ENCODE results near the gene LPP. TPM values are rescaled to one million over a fixed set of nuclear protein-coding genes. Genes with fewer than 3 reads are reported as not detected.

Gene LPP
- total and polyA plus RNA-seq, 10 of the 15 experiments (the other 5 are each of a cell fraction or from before 2014, with no cell fraction given): under 0.01 to 0.62 (median 0.03) TPM

GRCh38 chr3:188253800-188254452 lies 100.0 kb downstream of the LPP start (continued):
- TF ChIP-seq ZNF207 (IDR thresholded peaks at IDR 0.05; ENCODE audit: borderline replicate concordance): no peak

DNA sequence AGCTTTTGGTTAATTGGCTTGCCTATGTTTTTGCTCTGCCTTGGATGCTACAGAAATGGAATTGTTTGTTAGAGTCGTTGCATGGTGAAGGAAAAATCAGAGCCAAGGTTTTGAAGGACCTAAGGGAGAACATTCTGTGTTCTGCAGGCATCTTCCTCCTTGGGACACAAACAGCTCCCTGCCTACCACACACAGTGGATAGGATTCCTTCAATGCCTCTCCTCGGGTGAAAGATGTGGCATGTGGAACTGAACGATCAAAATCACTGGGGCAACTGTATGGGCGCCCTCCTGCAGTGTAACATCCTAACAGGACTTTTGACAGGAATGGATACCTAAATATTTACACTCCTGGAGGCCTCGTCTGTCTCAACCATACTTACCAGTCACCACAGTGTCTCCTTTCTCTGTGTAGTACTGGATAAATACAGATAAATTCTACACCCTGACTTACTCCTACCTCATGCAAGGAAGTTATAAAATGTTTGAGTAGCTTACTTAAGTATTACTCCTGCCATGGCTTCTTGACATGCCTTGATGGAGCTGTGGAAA lies 100.6 kb downstream of the LPP start:
- no peaks in the 10 kb centered on the region for H4K20me1 ChIP-seq (ENCODE audit: control insufficient read depth, insufficient read depth)
- H3K79me2 ChIP-seq (ENCODE audit: control insufficient read depth, insufficient read depth, low read length): no peaks in the 10 kb centered on the region
- no peak overlapping the region for H3K9ac ChIP-seq (ENCODE audit: control insufficient read depth, insufficient read depth, low read length)
- ChIA-PET POLR2A (no interaction called here), CTCF (no interaction called here), RAD21 (ENCODE audit: unreplicated experiment) (no interaction called here), SMC1A (ENCODE audit: uncharacterized antibody, unreplicated experiment) (no interaction called here)
- intact Hi-C loops (cut with micrococcal nuclease; ENCODE audit: unreplicated experiment) (no loop called here), in situ Hi-C loops (cut with MboI) (no loop called here)
- no peak for FAIRE-seq
- BruUV-seq (replicated peaks): no TSS peak
- no peak overlapping the region for H3K4me2 ChIP-seq (ENCODE audit: control insufficient read depth, insufficient read depth)
- DNase-seq (ENCODE audit: low read depth, low spot score): no peak
- H3K36me3 ChIP-seq (ENCODE audit: control insufficient read depth in 2 of 2, insufficient read depth in 2 of 2, low read length in 1 of 2): no peaks in the 10 kb centered on the region
- H3K27me3 ChIP-seq (replicated peaks in 1 of 2; ENCODE audit: control insufficient read depth in 2 of 2, insufficient read depth in 2 of 2, low read length in 1 of 2): no peaks in the 10 kb centered on the region
- no peak for TF ChIP-seq NBN (IDR thresholded peaks at IDR 0.05)
- TF ChIP-seq ZNF384 (IDR thresholded peaks at IDR 0.05; ENCODE audit: borderline replicate concordance, low read depth, low read length): no peak
- TF ChIP-seq CHD4 (IDR thresholded peaks at IDR 0.05): no peak
- no peak for TF ChIP-seq TAF1 (IDR thresholded peaks at IDR 0.05; ENCODE audit: borderline replicate concordance, low read depth, low read length)
- no peak for TF ChIP-seq TARDBP (IDR thresholded peaks at IDR 0.05; ENCODE audit: borderline replicate concordance)
- no peak for TF ChIP-seq YY1 (IDR thresholded peaks at IDR 0.05; ENCODE audit: low read depth, low read length)
- no peak for TF ChIP-seq HDGF (IDR thresholded peaks at IDR 0.05)
- no peak for TF ChIP-seq JUNB (IDR thresholded peaks at IDR 0.05)
- TF ChIP-seq IRF3 (IDR thresholded peaks at IDR 0.05): no peak
- no peak overlapping the region for H3K27ac ChIP-seq (ENCODE audit: control insufficient read depth, insufficient read depth)
- WGBS (ENCODE audit: insufficient coverage, insufficient replicate concordance, low lambda C conversion rate, missing lambda C conversion rate): 4% methylated on average over 5 of the region's 5 CpGs
- no peaks in the 10 kb centered on the region for H3K9me3 ChIP-seq (replicated peaks; ENCODE audit: control insufficient read depth, insufficient read depth, low read length)
- ATAC-seq: no peak
- no peak overlapping the region for H2AFZ ChIP-seq (ENCODE audit: control insufficient read depth, low read depth, low read length)
- H3K4me1 ChIP-seq (ENCODE audit: control insufficient read depth, insufficient read depth, low read length): no peaks in the 10 kb centered on the region
- no peak overlapping the region for H3K4me3 ChIP-seq

All from GM12878 (cell line).